ENCODE measurements around the gene CA10. TPM values are rescaled to one million over a fixed set of nuclear protein-coding genes. Genes with fewer than 3 reads are reported as not detected.

CA10 gene
- total and polyA plus RNA-seq, 9 of the 15 experiments (the other 6 are each of a cell fraction or from before 2014, with no cell fraction given), result not detected

DNA sequence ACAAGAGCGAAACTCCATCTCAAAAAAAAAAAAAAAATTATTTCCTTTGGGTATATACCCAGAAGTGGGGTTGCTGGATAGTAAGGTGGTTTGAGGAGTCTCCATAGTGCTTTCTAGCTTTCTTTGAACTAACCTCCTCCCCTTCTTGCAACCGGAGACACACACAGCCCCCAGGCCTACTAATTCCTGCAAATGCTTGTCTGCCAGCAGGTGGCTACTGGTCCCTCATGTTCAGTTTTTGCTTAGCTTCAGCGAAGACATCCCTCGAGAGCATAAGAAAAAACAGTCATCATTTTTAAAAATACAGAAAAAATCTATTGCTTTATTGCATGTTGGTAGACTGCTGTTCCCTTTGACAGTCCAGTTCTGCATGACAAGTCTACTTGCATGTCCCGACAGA lies 459.2 kb downstream of the CA10 start:
- TF ChIP-seq WHSC1 (IDR thresholded peaks at IDR 0.05; ENCODE audit: low read length) (no peak), HSF4 (CRISPR knock-in tag; IDR thresholded peaks at IDR 0.05; ENCODE audit: borderline replicate concordance) (no peak), CBX8 (IDR thresholded peaks at IDR 0.05; ENCODE audit: borderline replicate concordance, extremely low read depth, low read depth, low read length, poor library complexity, severe bottlenecking) (no peak), POLR2H (tag; IDR thresholded peaks at IDR 0.05; ENCODE audit: low read depth) (no peak), NR2F6 (CRISPR knock-in tag; IDR thresholded peaks at IDR 0.05) (no peak), TCF7L2 (IDR thresholded peaks at IDR 0.05; ENCODE audit: low read depth, low read length) (no peak), MTA1 (IDR thresholded peaks at IDR 0.05; ENCODE audit: borderline replicate concordance) (no peak), GTF2F1 (IDR thresholded peaks at IDR 0.05; ENCODE audit: low read depth, low read length) (no peak), ZNF318 (IDR thresholded peaks at IDR 0.05; ENCODE audit: borderline replicate concordance in 1 of 2, low read depth in 1 of 2) (no peak), PHF20 (IDR thresholded peaks at IDR 0.05; ENCODE audit: partially characterized antibody) (no peak), ZBTB17 (CRISPR knock-in tag; IDR thresholded peaks at IDR 0.05) (no peak), KLF6 (CRISPR knock-in tag; IDR thresholded peaks at IDR 0.05; ENCODE audit: borderline replicate concordance) (no peak), TAF9B (IDR thresholded peaks at IDR 0.05; ENCODE audit: partially characterized antibody) (no peak), FOXA1 (IDR thresholded peaks at IDR 0.05; ENCODE audit: borderline replicate concordance) (no peak), EZH2 (IDR thresholded peaks at IDR 0.05; ENCODE audit: borderline replicate concordance, low read depth, low read length) (no peak), ZNF57 (CRISPR knock-in tag; IDR thresholded peaks at IDR 0.05) (no peak), NR4A1 (CRISPR knock-in tag; IDR thresholded peaks at IDR 0.05) (no peak), NR4A1 (tag; IDR thresholded peaks at IDR 0.05) (no peak)
- intact Hi-C loops (cut with micrococcal nuclease), result no loop called here
- WGBS (ENCODE audit: insufficient coverage, low coverage, missing lambda C conversion rate), result 1% methylated on average over 5 of the region's 5 CpGs
- no peaks in the 10 kb centered on the region for H3K9me3 ChIP-seq (replicated peaks; ENCODE audit: control insufficient read depth, insufficient read depth, low read depth, low read length)
- H3K79me2 ChIP-seq (ENCODE audit: control insufficient read depth, insufficient read depth, low read length), result no peaks in the 10 kb centered on the region
- DNase-seq (ENCODE audit: extremely low read depth in 1 of 4, low spot score in 3 of 4) (no peak), ATAC-seq (no peak), FAIRE-seq (no peak)
- no peak overlapping the region for H3K9ac ChIP-seq (ENCODE audit: insufficient read depth in 1 of 2, low read depth in 2 of 2, low read length in 2 of 2)
- no peaks in the 10 kb centered on the region for H3K9me1 ChIP-seq (ENCODE audit: control insufficient read depth, insufficient read depth, low read length)
- no TSS peak for BruUV-seq (replicated peaks)
- in situ Hi-C loops (cut with MboI), result no loop called here
- no peak overlapping the region for H3K4me2 ChIP-seq (ENCODE audit: insufficient read depth, low read length)
- H3K27ac ChIP-seq (ENCODE audit: extremely low read depth, low read depth, low read length), result no peak overlapping the region
- POLR2A ChIA-PET, result no interaction called here
- H2AFZ ChIP-seq (ENCODE audit: low read depth, low read length), result no peak overlapping the region
- H3K4me1 ChIP-seq (replicated peaks in 1 of 2; ENCODE audit: control insufficient read depth in 2 of 2, insufficient read depth in 2 of 2, low read length in 2 of 2), result no peaks in the 10 kb centered on the region
- CTCF ChIA-PET (ENCODE audit: low intra/inter-chr PET ratio), result no interaction called here
- no peak overlapping the region for H3K4me3 ChIP-seq
- no peaks in the 10 kb centered on the region for H3K27me3 ChIP-seq (ENCODE audit: control insufficient read depth in 2 of 2, insufficient read depth in 2 of 2, low read length in 2 of 2)
- H3K36me3 ChIP-seq (ENCODE audit: control insufficient read depth, insufficient read depth, low read length), result no peaks in the 10 kb centered on the region
- H4K20me1 ChIP-seq (replicated peaks; ENCODE audit: control insufficient read depth, insufficient read depth, low read length), result no peaks in the 10 kb centered on the region

Data from K562 (cell line).